ENCODE measurements around the gene WASHC4. TPM values are rescaled to one million over a fixed set of nuclear protein-coding genes. Genes with fewer than 3 reads are reported as not detected.
"Not testable (repeated sequence)": the region's sequence is repeated elsewhere in the genome, so short reads cannot be mapped to it uniquely, and the experiment has no call there.

WASHC4 gene
- polyA plus RNA-seq, 2 of the 4 experiments (the other 2 are of a cell fraction): 26.5 to 67.6 TPM

DNA sequence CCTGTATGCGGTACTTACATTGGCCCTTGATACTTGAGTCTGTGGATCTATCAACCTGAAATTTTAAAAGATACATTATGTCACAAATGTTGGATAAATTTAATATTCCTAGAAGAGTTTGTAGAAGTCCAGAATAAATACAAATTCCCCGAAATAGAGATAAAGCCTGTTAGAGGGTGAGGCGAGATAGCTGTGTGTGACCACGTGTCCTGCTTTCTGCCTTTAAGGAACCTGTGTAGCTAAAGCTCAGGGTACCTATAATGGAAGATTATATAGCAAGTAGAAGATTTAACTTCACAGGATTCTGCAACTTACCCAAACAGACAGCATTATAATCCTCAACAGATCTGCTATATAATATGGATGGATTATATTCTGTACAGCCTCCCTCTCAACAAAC, 69.7 kb downstream of the WASHC4 start:
- DNase-seq (ENCODE audit: low read depth in 1 of 2, low spot score in 1 of 2) (no peak), ATAC-seq (peak in 1 of 2 experiments; percentile 29; a peak in 1 of 6 replicates), FAIRE-seq (no peak)
- no peak for TF ChIP-seq POLR2A (IDR thresholded peaks at IDR 0.05; ENCODE audit: low read length)
- TF ChIP-seq, protein P1, sequence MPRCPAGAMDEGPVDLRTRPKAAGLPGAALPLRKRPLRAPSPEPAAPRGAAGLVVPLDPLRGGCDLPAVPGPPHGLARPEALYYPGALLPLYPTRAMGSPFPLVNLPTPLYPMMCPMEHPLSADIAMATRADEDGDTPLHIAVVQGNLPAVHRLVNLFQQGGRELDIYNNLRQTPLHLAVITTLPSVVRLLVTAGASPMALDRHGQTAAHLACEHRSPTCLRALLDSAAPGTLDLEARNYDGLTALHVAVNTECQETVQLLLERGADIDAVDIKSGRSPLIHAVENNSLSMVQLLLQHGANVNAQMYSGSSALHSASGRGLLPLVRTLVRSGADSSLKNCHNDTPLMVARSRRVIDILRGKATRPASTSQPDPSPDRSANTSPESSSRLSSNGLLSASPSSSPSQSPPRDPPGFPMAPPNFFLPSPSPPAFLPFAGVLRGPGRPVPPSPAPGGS (IDR thresholded peaks at IDR 0.05): no peak
- TF ChIP-seq CHD2 (IDR thresholded peaks at IDR 0.05; ENCODE audit: low read length, partially characterized antibody): no peak
- no peak for TF ChIP-seq MAZ (IDR thresholded peaks at IDR 0.05; ENCODE audit: borderline replicate concordance, low read depth, low read length)
- TF ChIP-seq, protein P2, sequence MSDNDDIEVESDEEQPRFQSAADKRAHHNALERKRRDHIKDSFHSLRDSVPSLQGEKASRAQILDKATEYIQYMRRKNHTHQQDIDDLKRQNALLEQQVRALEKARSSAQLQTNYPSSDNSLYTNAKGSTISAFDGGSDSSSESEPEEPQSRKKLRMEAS (IDR thresholded peaks at IDR 0.05): no peak
- TF ChIP-seq EHF (CRISPR knock-in tag; IDR thresholded peaks at IDR 0.05): no peak
- TF ChIP-seq NPAS2 (CRISPR knock-in tag; IDR thresholded peaks at IDR 0.05; ENCODE audit: borderline replicate concordance): no peak
- TF ChIP-seq HOXA7 (CRISPR knock-in tag; IDR thresholded peaks at IDR 0.05): no peak
- TF ChIP-seq TFCP2L1 (CRISPR knock-in tag; IDR thresholded peaks at IDR 0.05): no peak
- no peak for TF ChIP-seq FOXS1 (CRISPR knock-in tag; IDR thresholded peaks at IDR 0.05)
- no peak for TF ChIP-seq ESRRA (IDR thresholded peaks at IDR 0.05; ENCODE audit: borderline replicate concordance, low read length)
- TF ChIP-seq RNF2 (IDR thresholded peaks at IDR 0.05; ENCODE audit: borderline replicate concordance, low read depth): no peak
- TF ChIP-seq ZSCAN20 (CRISPR knock-in tag; IDR thresholded peaks at IDR 0.05): no peak
- Histone ChIP-seq H3K4me3 (no peak overlapping the region), H3K4me2 (no peak overlapping the region), H3K27ac (no peak overlapping the region), H3K4me1 (no peaks in the 10 kb centered on the region), H3K9me3 (0 out of 3 replicates have a peak, but pooled peaks cover 1% of the 10 kb centered on the region)
- ChIA-PET CTCF (interaction anchor here (0.6 kb wide), 1 partner anchor 409 kb away, joined by 3 read pairs; no protein-coding TSS in a partner anchor), POLR2A (no interaction called here)
- WGBS (ENCODE audit: missing lambda C conversion rate): 92% methylated on average over 4 of the region's 4 CpGs

DNA sequence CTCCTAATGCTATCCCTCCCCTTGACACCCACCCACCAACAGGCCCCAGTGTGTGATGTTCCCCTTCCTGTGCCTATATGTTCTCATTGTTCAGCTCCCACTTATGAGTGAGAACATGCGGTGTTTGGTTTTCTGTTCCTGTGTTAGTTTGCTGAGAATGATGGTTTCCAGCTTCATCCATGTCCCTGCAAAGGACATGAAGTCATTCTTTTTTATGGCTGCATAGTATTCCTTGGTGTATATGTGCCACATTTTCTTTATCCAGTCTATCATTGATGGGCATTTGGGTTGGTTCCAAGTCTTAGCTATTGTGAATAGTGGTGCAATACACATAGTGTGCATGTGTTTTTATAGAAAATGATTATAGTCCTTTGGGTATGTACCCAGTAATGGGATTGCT, 71.6 kb downstream of the WASHC4 start:
- CTCF ChIA-PET; H3K27ac ChIP-seq; DNase-seq (ENCODE audit: low read depth in 1 of 2, low spot score in 1 of 2); H3K9me3 ChIP-seq; H3K4me2 ChIP-seq; ATAC-seq; H3K4me1 ChIP-seq; POLR2A ChIA-PET; H3K4me3 ChIP-seq; FAIRE-seq: not testable (repeated sequence)
- 88% methylated on average over 1 of the region's 1 CpG for WGBS (ENCODE audit: missing lambda C conversion rate)

DNA sequence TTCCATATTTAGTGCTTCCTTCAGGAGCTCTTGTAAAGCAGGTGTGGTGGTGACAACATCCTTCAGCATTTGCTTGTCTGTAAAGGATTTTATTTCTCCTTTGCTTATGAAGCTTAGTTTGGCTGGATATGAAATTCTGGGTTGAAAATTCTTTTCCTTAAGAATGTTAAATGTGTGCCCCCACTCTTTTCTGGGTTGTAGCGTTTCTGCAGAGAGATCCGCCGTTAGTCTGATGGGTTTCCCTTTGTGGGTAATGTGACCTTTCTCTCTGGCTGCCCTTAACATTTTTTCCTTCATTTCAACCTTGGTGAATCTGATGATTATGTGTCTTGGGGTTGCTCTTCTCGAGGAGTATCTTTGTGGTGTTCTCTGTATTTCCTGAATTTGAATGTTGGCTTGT, 75.9 kb downstream of the WASHC4 start:
- H3K4me2 ChIP-seq; H3K9me3 ChIP-seq; H3K4me1 ChIP-seq; DNase-seq (ENCODE audit: low read depth in 1 of 2, low spot score in 1 of 2); H3K27ac ChIP-seq; ATAC-seq; CTCF ChIA-PET; FAIRE-seq; H3K4me3 ChIP-seq; POLR2A ChIA-PET: not testable (repeated sequence)
- 96% methylated on average over 4 of the region's 4 CpGs for WGBS (ENCODE audit: missing lambda C conversion rate)

DNA sequence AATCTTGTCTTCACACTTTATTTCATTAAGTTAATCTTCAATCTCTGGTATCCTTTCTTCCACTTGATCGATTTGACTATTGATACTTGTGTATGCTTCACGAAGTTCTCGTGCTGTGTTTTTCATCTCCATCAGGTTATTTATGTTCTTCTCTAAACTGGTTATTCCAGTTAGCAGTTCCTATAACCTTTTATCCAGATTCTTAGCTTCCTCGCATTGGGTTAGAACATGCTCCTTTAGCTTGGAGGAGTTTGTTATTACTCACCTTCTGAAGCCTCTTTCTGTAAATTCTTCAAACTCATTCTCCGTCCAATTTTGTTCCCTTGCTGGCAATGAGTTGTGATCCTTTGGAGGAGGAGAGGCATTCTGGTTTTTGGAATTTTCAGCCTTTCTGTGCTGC, 76.4 kb downstream of the WASHC4 start:
- POLR2A ChIA-PET; H3K4me1 ChIP-seq; H3K27ac ChIP-seq; H3K4me3 ChIP-seq; ATAC-seq; H3K9me3 ChIP-seq; H3K4me2 ChIP-seq; DNase-seq (ENCODE audit: low read depth in 1 of 2, low spot score in 1 of 2); FAIRE-seq: not testable (repeated sequence)
- CTCF ChIA-PET: interaction anchor here (1.2 kb wide), 1 partner anchor 10 kb away, joined by 3 read pairs; no protein-coding TSS in a partner anchor
- 98% methylated on average over 5 of the region's 5 CpGs for WGBS (ENCODE audit: missing lambda C conversion rate)

DNA sequence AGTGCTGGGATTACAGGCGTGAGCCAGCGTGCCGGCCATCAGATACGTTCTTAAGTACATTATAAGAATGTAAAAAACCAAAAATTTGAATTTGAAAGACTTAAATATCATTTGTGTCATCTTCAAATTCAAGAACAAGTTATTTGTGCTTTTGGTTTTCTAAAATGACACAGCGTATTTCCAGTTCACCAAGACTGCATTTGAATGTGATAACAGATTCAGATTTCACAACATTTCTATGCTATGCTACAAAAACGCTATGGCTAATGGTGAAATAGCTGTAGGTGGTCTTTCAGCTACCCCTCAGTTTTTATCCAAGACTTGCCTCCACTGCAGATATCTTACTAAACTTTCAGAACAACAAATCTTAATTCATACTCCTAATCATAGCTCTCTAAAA, 81.8 kb downstream of the WASHC4 start:
- Histone ChIP-seq H3K4me1 (no peaks in the 10 kb centered on the region), H3K4me3 (no peak overlapping the region), H3K9me3 (no peaks in the 10 kb centered on the region), H3K27ac (0 out of 6 replicates have a peak overlapping the region, but pooled peaks of 1 of the 2 experiments have one; percentile 10), H3K4me2 (no peak overlapping the region)
- FAIRE-seq (no peak), ATAC-seq (no peak), DNase-seq (ENCODE audit: low read depth in 1 of 2, low spot score in 1 of 2) (no peak)
- ChIA-PET POLR2A (no interaction called here), CTCF (interaction anchor here (0.7 to 1.6 kb wide), 4 partner anchors 9 to 16 kb away, joined by 3 to 4 read pairs (median 4); no protein-coding TSS in a partner anchor)
- TF ChIP-seq MAFK (IDR thresholded peaks at IDR 0.05; ENCODE audit: partially characterized antibody): peak; percentile 6
- no peak for TF ChIP-seq FOSB (CRISPR knock-in tag; IDR thresholded peaks at IDR 0.05)
- TF ChIP-seq KDM5A (IDR thresholded peaks at IDR 0.05): no peak
- 75% methylated on average over 6 of the region's 6 CpGs for WGBS (ENCODE audit: missing lambda C conversion rate)
